Subcutaneous adipose tissue (tissue), 4 donors: ENCODE results near the gene CHSY3. TPM values are rescaled to one million over a fixed set of nuclear protein-coding genes. Genes with fewer than 3 reads are reported as not detected.

Experiments used
- CTCF ChIP-seq: fragments of 450-650 bp; IDR thresholded peaks from one replicate; pipeline ENCODE4 v1.5.1; 2016; ENCODE audit warnings: low read depth, mild to moderate bottlenecking, control low read depth, antibody characterized with exemption, moderate library complexity
- total RNA-seq, 4 donors: library from RNA; depleted of rRNA; stranded (reverse); fragments of >200 nt; gene quantifications; one replicate each; pipeline ENCODE4 v1.1.0, GENCODE V29; 2016

CHSY3 gene
- total RNA-seq, 4 donors from 2014 or later, result 3.7 to 6.8 (median 5.9) TPM

GRCh38 chr5:129915415-129915814 lies 11.2 kb downstream of the CHSY3 start:
- TF ChIP-seq CTCF, result no peak

- no peak for TF ChIP-seq CTCF
Measured at GRCh38 chr5:129917224-129917623, 13.0 kb downstream of the CHSY3 start.

GRCh38 chr5:129921204-129921603 lies 16.9 kb downstream of the CHSY3 start:
- no peak for TF ChIP-seq CTCF

GRCh38 chr5:129930221-129930620 lies 26.0 kb downstream of the CHSY3 start:
- TF ChIP-seq CTCF, result no peak

GRCh38 chr5:129935626-129936025 lies 31.4 kb downstream of the CHSY3 start:
- TF ChIP-seq CTCF, result no peak

- TF ChIP-seq CTCF, result no peak
Measured at GRCh38 chr5:129938077-129938476, 33.8 kb downstream of the CHSY3 start.

- TF ChIP-seq CTCF, result no peak
Measured at GRCh38 chr5:129943936-129944335, 39.7 kb downstream of the CHSY3 start.
